IMR-90 (cell line): Measurements from ENCODE around the gene GOLGA6A. TPM values are rescaled to one million over a fixed set of nuclear protein-coding genes. Genes with fewer than 3 reads are reported as not detected.

Experiments used
- ATAC-seq: fragments of 200-7000 bp; cut with Tn5 transposase; 2 replicates; pipeline ENCODE4 v1.9.1; 2020; ENCODE audit warnings: low read depth, mild to moderate bottlenecking, moderate library complexity
- BruUV-seq: library from RNA; stranded (reverse); fragments of 400-500 nt; replicated peaks from 2 replicates; lab custom pipeline; 2021; lab: Mats Ljungman, UMichigan
- CTCF ChIA-PET: fragments of 300-600 bp; formaldehyde crosslinking; extraction: SDS; loops from one replicate; lab custom pipeline; 2021; ENCODE audit warnings: antibody characterized with exemption; lab: Yijun Ruan, JAX
- POLR2A ChIA-PET: fragments of 300-600 bp; sonication (Branson Sonifier 250); formaldehyde crosslinking; loops from one replicate; lab custom pipeline; 2022; ENCODE audit warnings: antibody characterized with exemption; ENCODE audit not compliant: unreplicated experiment; lab: Charles Lee
- DNase-seq: peaks from one replicate; pipeline ENCODE4 v3.0.0; 2013
- H2AFZ ChIP-seq: replicated peaks from 2 replicates; pipeline ENCODE3; 2013; ENCODE audit warnings: low read length, mild to moderate bottlenecking; ENCODE audit not compliant: poor library complexity
- H2AK5ac ChIP-seq: 2 replicates; pipeline ENCODE4 v1.6.1; 2013; ENCODE audit warnings: low read depth, low read length, inconsistent platforms
- H2AK9ac ChIP-seq: replicated peaks from 2 replicates; pipeline ENCODE3; 2013; ENCODE audit warnings: mild to moderate bottlenecking, low read depth, low read length, moderate library complexity; ENCODE audit not compliant: poor library complexity
- H2BK120ac ChIP-seq: 2 replicates; pipeline ENCODE4 v1.6.1; 2013; ENCODE audit warnings: low read depth, low read length, inconsistent platforms
- H2BK15ac ChIP-seq: 3 replicates; pipeline ENCODE4 v1.6.1; 2013; ENCODE audit warnings: low read depth, low read length, inconsistent platforms
- H2BK20ac ChIP-seq: 2 replicates; pipeline ENCODE4 v1.6.1; 2013; ENCODE audit warnings: low read depth, mild to moderate bottlenecking, inconsistent platforms, low read length, moderate library complexity
- H2BK5ac ChIP-seq: 2 replicates; pipeline ENCODE4 v1.6.1; 2013; ENCODE audit warnings: mild to moderate bottlenecking, low read depth, low read length, inconsistent platforms; ENCODE audit not compliant: poor library complexity, severe bottlenecking
- H3K14ac ChIP-seq: replicated peaks from 2 replicates; pipeline ENCODE4 v1.6.1; 2013; ENCODE audit warnings: low read depth, low read length, inconsistent platforms
- H3K18ac ChIP-seq: 2 replicates; pipeline ENCODE4 v1.6.1; 2013; ENCODE audit warnings: low read depth, low read length, control low read depth
- H3K23ac ChIP-seq: 2 replicates; pipeline ENCODE4 v1.6.1; 2013; ENCODE audit warnings: low read depth, low read length, inconsistent platforms
- H3K27ac ChIP-seq: 2 replicates; pipeline ENCODE4 v1.5.1; 2013; ENCODE audit warnings: mild to moderate bottlenecking, control low read depth, low read length; ENCODE audit not compliant: insufficient read depth
- H3K27me3 ChIP-seq: 2 replicates; pipeline ENCODE4 v1.6.1; 2013; ENCODE audit warnings: low read length; ENCODE audit not compliant: control insufficient read depth, insufficient read depth
- H3K36me3 ChIP-seq: 2 replicates; pipeline ENCODE4 v1.6.1; 2013; ENCODE audit warnings: low read length, mixed read lengths; ENCODE audit not compliant: control insufficient read depth, insufficient read depth
- H3K4ac ChIP-seq: 2 replicates; pipeline ENCODE4 v1.6.1; 2013; ENCODE audit warnings: low read depth, low read length, inconsistent platforms
- H3K4me1 ChIP-seq: 2 replicates; pipeline ENCODE4 v1.6.1; 2013; ENCODE audit warnings: low read length, mixed read lengths; ENCODE audit not compliant: control insufficient read depth, insufficient read depth
- H3K4me2 ChIP-seq: 2 replicates; pipeline ENCODE4 v1.6.1; 2013; ENCODE audit warnings: low read depth, mild to moderate bottlenecking, control low read depth, low read length, moderate library complexity
- H3K4me3 ChIP-seq: 2 replicates; pipeline ENCODE4 v1.5.1; 2013; ENCODE audit warnings: low read depth, mild to moderate bottlenecking, control low read depth, low read length, moderate library complexity; ENCODE audit not compliant: insufficient read depth
- H3K56ac ChIP-seq: 2 replicates; pipeline ENCODE4 v1.6.1; 2013; ENCODE audit warnings: low read length, inconsistent platforms; ENCODE audit not compliant: insufficient read depth; ENCODE audit errors: extremely low read depth
- H3K79me1 ChIP-seq, 2 experiments: 2 replicates each; pipeline ENCODE4 v1.6.1; 2013; ENCODE audit warnings: low read length in 2 of 2, inconsistent platforms in 1 of 2, low read depth in 1 of 2
- H3K9ac ChIP-seq: 2 replicates; pipeline ENCODE4 v1.6.1; 2013; ENCODE audit warnings: low read depth, low read length, control low read depth
- H3K9me1 ChIP-seq: 2 replicates; pipeline ENCODE4 v1.6.1; 2013; ENCODE audit warnings: low read length, inconsistent platforms; ENCODE audit not compliant: insufficient read depth
- H3K9me3 ChIP-seq: 2 replicates; pipeline ENCODE4 v1.6.1; 2013; ENCODE audit warnings: low read length; ENCODE audit not compliant: control insufficient read depth, insufficient read depth
- H4K20me1 ChIP-seq: 2 replicates; pipeline ENCODE4 v1.6.1; 2013; ENCODE audit warnings: low read length, inconsistent platforms; ENCODE audit not compliant: insufficient read depth
- H4K5ac ChIP-seq: 2 replicates; pipeline ENCODE4 v1.6.1; 2013; ENCODE audit warnings: mild to moderate bottlenecking, low read depth, low read length, control low read depth
- H4K8ac ChIP-seq, 2 experiments: 2 replicates each; pipeline ENCODE4 v1.6.1; 2013; ENCODE audit warnings: low read depth in 2 of 2, low read length in 2 of 2, control low read depth in 1 of 2, inconsistent platforms in 1 of 2
- H4K91ac ChIP-seq: 2 replicates; pipeline ENCODE4 v1.6.1; 2013; ENCODE audit warnings: low read depth, low read length, inconsistent platforms; ENCODE audit not compliant: insufficient read depth
- CTCF ChIP-seq: conservative IDR thresholded peaks from 2 replicates; pipeline ENCODE4 v1.5.1; 2012; ENCODE audit warnings: mild to moderate bottlenecking, low read depth, low read length, improper control_type of control experiment
- MAFK ChIP-seq: IDR thresholded peaks from 2 replicates; pipeline ENCODE4 v1.6.1; 2012; ENCODE audit warnings: low read depth, low read length, improper control_type of control experiment
- RFX5 ChIP-seq: IDR thresholded peaks from 2 replicates; pipeline ENCODE4 v1.8.0; 2012; ENCODE audit warnings: low read depth, mild to moderate bottlenecking, low read length, moderate library complexity
- WGBS, 2 experiments: methylation state at CpG; one replicate each; pipeline versions ENCODE4 v1.1.5 to v1.1.7; 2013; ENCODE audit warnings: missing lambda C conversion rate in 2 of 2; ENCODE audit not compliant: insufficient read length in 1 of 2; ENCODE audit errors: extremely low coverage in 2 of 2; 5-methylcytosine and 5-hydroxymethylcytosine counted together
- dilution Hi-C: fragments of 300-500 bp; cut with HindIII; formaldehyde crosslinking; loops from one replicate; pipeline ENCODE4 v1.14.3; 2018; ENCODE audit warnings: low sequenced_read_pairs; ENCODE audit not compliant: unreplicated experiment
- in situ Hi-C: fragments of 300-500 bp; cut with MboI; formaldehyde crosslinking; loops from 3 replicates; pipeline ENCODE4 v1.14.3; 2019; ENCODE audit warnings: low sequenced_read_pairs, inconsistent platforms, mixed read lengths
- intact Hi-C: fragments of 100-400 bp; cut with micrococcal nuclease; formaldehyde crosslinking; loops from 2 replicates; pipeline ENCODE4 v1.10.0; 2022
- polyA plus RNA-seq, 3 experiments: library from polyadenylated mRNA; depleted of rRNA; stranded (reverse); fragments of >200 nt; gene quantifications; 2 replicates each; pipeline ENCODE4 v1.2.3, GENCODE V29; 2012; ENCODE audit warnings: low replicate concordance in 1 of 3
- total RNA-seq: library from RNA; depleted of rRNA; stranded (reverse); fragments of >200 nt; gene quantifications from 2 replicates; pipeline ENCODE4 v1.2.3, GENCODE V29; 2012

The GOLGA6A gene
- total and polyA plus RNA-seq, 2 of the 4 experiments (the other 2 are of a cell fraction), result not detected

GRCh38 chr15:74038707-74039655 lies 43.4 kb downstream of the GOLGA6A start:
- peak overlapping the region; percentile 58 for H2BK20ac ChIP-seq
- H3K18ac ChIP-seq, result peak overlapping the region; percentile 83
- ChIA-PET POLR2A (no interaction called here), CTCF (interaction anchor here (0.6 to 2.4 kb wide), 4 partner anchors 10 to 66 kb away, joined by 3 to 9 read pairs (median 3); no protein-coding TSS in a partner anchor)
- no TSS peak for BruUV-seq
- no peak overlapping the region for H3K4me3 ChIP-seq
- H4K5ac ChIP-seq, result peak overlapping the region; percentile 62
- H3K79me1 ChIP-seq, result peaks cover 0 to 16% of the 10 kb centered on the region in 2 experiments; a peak in 2 of 4 replicates
- peak overlapping the region; percentile 3 for H2AFZ ChIP-seq
- H3K4ac ChIP-seq, result peak overlapping the region; percentile 88
- peaks cover 25% of the 10 kb centered on the region for H3K36me3 ChIP-seq
- TF ChIP-seq CTCF (no peak), RFX5 (no peak), MAFK (peak; percentile 17; the same call in 1 of the 2 replicates)
- no peaks in the 10 kb centered on the region for H3K9me3 ChIP-seq
- peaks cover 28% of the 10 kb centered on the region for H3K9me1 ChIP-seq
- peak overlapping the region; percentile 35; the same call in 1 of the 2 replicates for H3K23ac ChIP-seq
- DNase-seq (peak; percentile 77), ATAC-seq (peak; percentile 15)
- H2BK5ac ChIP-seq, result peak overlapping the region; percentile 85
- no peak overlapping the region for H3K4me2 ChIP-seq
- no peaks in the 10 kb centered on the region for H3K27me3 ChIP-seq
- peak overlapping the region; percentile 85 for H2BK120ac ChIP-seq
- H2AK9ac ChIP-seq, result peak overlapping the region; percentile 6
- H3K56ac ChIP-seq, result no peak overlapping the region
- H3K14ac ChIP-seq, result peak overlapping the region; percentile 43
- H4K20me1 ChIP-seq, result no peaks in the 10 kb centered on the region
- intact Hi-C loops (no loop called here), dilution Hi-C loops (no loop called here), in situ Hi-C loops (loop anchor here (5.0 kb wide), 1 partner anchor 47 kb away; the partner anchor contains the start of genes PML and STOML1)
- H4K8ac ChIP-seq, result peak overlapping the region; percentile 70 to 78; a peak in 2 of 4 replicates
- peak overlapping the region; percentile 37; the same call in 1 of the 2 replicates for H3K9ac ChIP-seq
- H3K27ac ChIP-seq, result peak overlapping the region; percentile 79
- H3K4me1 ChIP-seq, result peaks cover 30% of the 10 kb centered on the region
- peak overlapping the region; percentile 6; the same call in 1 of the 3 replicates for H2BK15ac ChIP-seq
- 80% methylated on average over 6 of the region's 9 CpGs; no CpG with 5 or more reads in 1 of the 2 experiments for WGBS, 2 experiments
- H4K91ac ChIP-seq, result peak overlapping the region; percentile 88
- H2AK5ac ChIP-seq, result peak overlapping the region; percentile 67
